Measurements from ENCODE around the gene TLN1. TPM values are rescaled to one million over a fixed set of nuclear protein-coding genes. Genes with fewer than 3 reads are reported as not detected.

TLN1 gene
- total and polyA plus RNA-seq, 5 donors from 2014 or later, result 33.7 to 277 (median 35.9) TPM

- peak overlapping the region; percentile 86 to 97 (median 92) for H3K4me3 Mint-ChIP-seq
- Histone ChIP-seq H3K27me3 (ENCODE audit: control insufficient read depth, insufficient read depth, low read length) (no peaks in the 10 kb centered on the region), H3K27ac (ENCODE audit: insufficient read depth, low read length, poor library complexity, severe bottlenecking) (peak overlapping the region; percentile 47), H3K4me1 (ENCODE audit: control insufficient read depth, insufficient read depth, low read length, poor library complexity, severe bottlenecking) (peaks cover 18% of the 10 kb centered on the region), H3K4me3 (ENCODE audit: low read depth, low read length) (no peak overlapping the region), H3K9me3 (ENCODE audit: control insufficient read depth in 2 of 2, low read length in 2 of 2) (no peaks in the 10 kb centered on the region), H3K36me3 (ENCODE audit: control insufficient read depth, insufficient read depth, low read length) (no peaks in the 10 kb centered on the region)
- no peaks in the 10 kb centered on the region for H3K36me3 Mint-ChIP-seq
- peak; percentile 13 to 24 (median 18) for DNase-seq
- no peaks in the 10 kb centered on the region for H3K9me3 Mint-ChIP-seq
- H3K27ac Mint-ChIP-seq, result peak overlapping the region; percentile 67 to 93 (median 78)
- peak in 1 of 2 donors; percentile 34 for ATAC-seq (ENCODE audit: low read depth in 2 of 2)
- peaks cover 2 to 26% (median 11%) of the 10 kb centered on the region in 4 donors for H3K4me1 Mint-ChIP-seq
- no peaks in the 10 kb centered on the region for H3K27me3 Mint-ChIP-seq
Observed at GRCh38 chr9:35690614-35691333, 41.2 kb downstream of the TLN1 start.

GRCh38 chr9:35690294-35690613 is 41.7 kb downstream of the TLN1 start:
- peak in 1 of 3 donors; percentile 15 for DNase-seq
- Mint-ChIP-seq H3K36me3 (no peaks in the 10 kb centered on the region), H3K4me1 (peaks cover 2 to 26% (median 11%) of the 10 kb centered on the region in 4 donors), H3K4me3 (peak overlapping the region; percentile 58 to 92 (median 84)), H3K9me3 (no peaks in the 10 kb centered on the region), H3K27me3 (no peaks in the 10 kb centered on the region), H3K27ac (no peak overlapping the region)
- H3K27me3 ChIP-seq (ENCODE audit: control insufficient read depth, insufficient read depth, low read length), result no peaks in the 10 kb centered on the region
- H3K4me1 ChIP-seq (ENCODE audit: control insufficient read depth, insufficient read depth, low read length, poor library complexity, severe bottlenecking), result peaks cover 18% of the 10 kb centered on the region
- H3K4me3 ChIP-seq (ENCODE audit: low read depth, low read length), result peak overlapping the region; percentile 55
- no peak for ATAC-seq (ENCODE audit: low read depth in 2 of 2)
- H3K36me3 ChIP-seq (ENCODE audit: control insufficient read depth, insufficient read depth, low read length), result no peaks in the 10 kb centered on the region
- no peak overlapping the region for H3K27ac ChIP-seq (ENCODE audit: insufficient read depth, low read length, poor library complexity, severe bottlenecking)
- H3K9me3 ChIP-seq (ENCODE audit: control insufficient read depth in 2 of 2, low read length in 2 of 2), result no peaks in the 10 kb centered on the region

GRCh38 chr9:35689542-35690293 is 42.3 kb downstream of the TLN1 start, which contains the start of gene TPM2:
TPM2 (minus strand) TSS chr9:35689925; CDS start chr9:35689817, 108 bp downstream.
- Histone ChIP-seq H3K27me3 (ENCODE audit: control insufficient read depth, insufficient read depth, low read length) (no peaks in the 10 kb centered on the region), H3K27ac (ENCODE audit: insufficient read depth, low read length, poor library complexity, severe bottlenecking) (peak within 1 kb of the TSS; percentile 47), H3K4me1 (ENCODE audit: control insufficient read depth, insufficient read depth, low read length, poor library complexity, severe bottlenecking) (peaks cover 18% of the 10 kb centered on the region), H3K9me3 (ENCODE audit: control insufficient read depth in 2 of 2, low read length in 2 of 2) (no peaks in the 10 kb centered on the region), H3K36me3 (ENCODE audit: control insufficient read depth, insufficient read depth, low read length) (no peaks in the 10 kb centered on the region), H3K4me3 (ENCODE audit: low read depth, low read length) (peak within 1 kb of the TSS; percentile 55)
- H3K27me3 Mint-ChIP-seq, result no peaks in the 10 kb centered on the region
- H3K36me3 Mint-ChIP-seq, result no peaks in the 10 kb centered on the region
- DNase-seq, result no peak
- peak within 1 kb of the TSS; percentile 86 to 97 (median 92) for H3K4me3 Mint-ChIP-seq
- H3K27ac Mint-ChIP-seq, result peak within 1 kb of the TSS; percentile 78 to 93 (median 89)
- no peak for ATAC-seq (ENCODE audit: low read depth in 2 of 2)
- H3K9me3 Mint-ChIP-seq, result no peaks in the 10 kb centered on the region
- peaks cover 2 to 26% (median 11%) of the 10 kb centered on the region in 4 donors for H3K4me1 Mint-ChIP-seq

GRCh38 chr9:35688558-35689541 is 43.1 kb downstream of the TLN1 start:
- Histone ChIP-seq H3K27ac (ENCODE audit: insufficient read depth, low read length, poor library complexity, severe bottlenecking) (no peak overlapping the region), H3K4me1 (ENCODE audit: control insufficient read depth, insufficient read depth, low read length, poor library complexity, severe bottlenecking) (peaks cover 18% of the 10 kb centered on the region), H3K27me3 (ENCODE audit: control insufficient read depth, insufficient read depth, low read length) (no peaks in the 10 kb centered on the region), H3K9me3 (ENCODE audit: control insufficient read depth in 2 of 2, low read length in 2 of 2) (no peaks in the 10 kb centered on the region), H3K4me3 (ENCODE audit: low read depth, low read length) (no peak overlapping the region), H3K36me3 (ENCODE audit: control insufficient read depth, insufficient read depth, low read length) (no peaks in the 10 kb centered on the region)
- H3K27ac Mint-ChIP-seq, result peak overlapping the region in 2 of 3 donors; percentile 62 to 89
- peak overlapping the region; percentile 50 to 91 (median 84) for H3K4me3 Mint-ChIP-seq
- H3K36me3 Mint-ChIP-seq, result no peaks in the 10 kb centered on the region
- peak in 1 of 3 donors; percentile 36 for DNase-seq
- no peaks in the 10 kb centered on the region for H3K27me3 Mint-ChIP-seq
- H3K4me1 Mint-ChIP-seq, result peaks cover 2 to 26% (median 11%) of the 10 kb centered on the region in 4 donors
- H3K9me3 Mint-ChIP-seq, result no peaks in the 10 kb centered on the region
- ATAC-seq (ENCODE audit: low read depth in 2 of 2), result peak; percentile 37 to 65

GRCh38 chr9:35687972-35688557 is 43.9 kb downstream of the TLN1 start:
- Mint-ChIP-seq H3K27me3 (no peaks in the 10 kb centered on the region), H3K27ac (peak overlapping the region in 2 of 3 donors; percentile 34 to 62), H3K4me1 (peaks cover 2 to 26% (median 11%) of the 10 kb centered on the region in 4 donors), H3K4me3 (peak overlapping the region in 3 of 4 donors; percentile 18 to 50 (median 35)), H3K9me3 (no peaks in the 10 kb centered on the region), H3K36me3 (no peaks in the 10 kb centered on the region)
- Histone ChIP-seq H3K4me1 (ENCODE audit: control insufficient read depth, insufficient read depth, low read length, poor library complexity, severe bottlenecking) (peaks cover 18% of the 10 kb centered on the region), H3K27ac (ENCODE audit: insufficient read depth, low read length, poor library complexity, severe bottlenecking) (no peak overlapping the region), H3K36me3 (ENCODE audit: control insufficient read depth, insufficient read depth, low read length) (no peaks in the 10 kb centered on the region), H3K9me3 (ENCODE audit: control insufficient read depth in 2 of 2, low read length in 2 of 2) (no peaks in the 10 kb centered on the region), H3K27me3 (ENCODE audit: control insufficient read depth, insufficient read depth, low read length) (no peaks in the 10 kb centered on the region), H3K4me3 (ENCODE audit: low read depth, low read length) (no peak overlapping the region)
- DNase-seq (no peak), ATAC-seq (ENCODE audit: low read depth in 2 of 2) (no peak)

GRCh38 chr9:35687306-35687705 is 44.7 kb downstream of the TLN1 start:
- no peak for ATAC-seq (ENCODE audit: low read depth in 2 of 2)
- Histone ChIP-seq H3K9me3 (ENCODE audit: control insufficient read depth in 2 of 2, low read length in 2 of 2) (no peaks in the 10 kb centered on the region), H3K27me3 (ENCODE audit: control insufficient read depth, insufficient read depth, low read length) (no peaks in the 10 kb centered on the region), H3K4me1 (ENCODE audit: control insufficient read depth, insufficient read depth, low read length, poor library complexity, severe bottlenecking) (peaks cover 18% of the 10 kb centered on the region), H3K36me3 (ENCODE audit: control insufficient read depth, insufficient read depth, low read length) (no peaks in the 10 kb centered on the region), H3K27ac (ENCODE audit: insufficient read depth, low read length, poor library complexity, severe bottlenecking) (no peak overlapping the region), H3K4me3 (ENCODE audit: low read depth, low read length) (no peak overlapping the region)
- Mint-ChIP-seq H3K4me3 (peak overlapping the region in 3 of 4 donors; percentile 50 to 71 (median 68)), H3K36me3 (no peaks in the 10 kb centered on the region), H3K9me3 (no peaks in the 10 kb centered on the region), H3K27ac (peak overlapping the region; percentile 13 to 91 (median 49)), H3K27me3 (no peaks in the 10 kb centered on the region), H3K4me1 (peaks cover 2 to 26% (median 11%) of the 10 kb centered on the region in 4 donors)
- no peak for DNase-seq

Measured in CD4-positive, CD25-positive, alpha-beta regulatory T cell (primary cell).